Measurements from ENCODE around the gene FHL1. TPM values are rescaled to one million over a fixed set of nuclear protein-coding genes. Genes with fewer than 3 reads are reported as not detected.

FHL1 gene
- total and polyA plus RNA-seq, 2 donors (not counting 3 experiments of a cell fraction or from before 2014, with no cell fraction given), result 50.6 to 59.4 TPM

- H3K9me3 ChIP-seq (replicated peaks; ENCODE audit: control insufficient read depth, insufficient read depth, low read length), result no peaks in the 10 kb centered on the region
- H3K27me3 ChIP-seq (ENCODE audit: control insufficient read depth in 2 of 2, insufficient read depth in 2 of 2, low read length in 2 of 2), result peaks cover 0 to 2% of the 10 kb centered on the region in 2 experiments
- no peaks in the 10 kb centered on the region for H3K4me1 ChIP-seq (ENCODE audit: control insufficient read depth, extremely low read depth, insufficient read depth, low read length)
- H3K27ac ChIP-seq (ENCODE audit: insufficient read depth, low read depth, low read length), result no peak overlapping the region
- H3K4me2 ChIP-seq (ENCODE audit: insufficient read depth, low read length), result no peak overlapping the region
- ChIA-PET CTCF (no interaction called here), POLR2A (no interaction called here)
- H2AFZ ChIP-seq (ENCODE audit: low read depth, low read length), result no peak overlapping the region
- H3K36me3 ChIP-seq (ENCODE audit: control insufficient read depth in 2 of 2, extremely low read depth in 1 of 2, insufficient read depth in 2 of 2, low read length in 2 of 2), result no peaks in the 10 kb centered on the region
- H3K79me2 ChIP-seq (ENCODE audit: control insufficient read depth, insufficient read depth, low read length), result no peaks in the 10 kb centered on the region
- dilution Hi-C loops (cut with MboI; ENCODE audit: extremely low pct_ligation_motif_present, low sequenced_read_pairs), result no loop called here
- intact Hi-C loops (cut with micrococcal nuclease), result no loop called here
- H3K9me1 ChIP-seq (replicated peaks; ENCODE audit: control insufficient read depth, extremely low read depth, insufficient read depth, low read length), result no peaks in the 10 kb centered on the region
- no peak overlapping the region for H3K4me3 ChIP-seq (replicated peaks in 1 of 3; ENCODE audit: insufficient read depth in 1 of 3, low read depth in 1 of 3, low read length in 3 of 3)
- FAIRE-seq, result no peak
- TF ChIP-seq JUN (IDR thresholded peaks at IDR 0.05; ENCODE audit: borderline replicate concordance, insufficient read depth, insufficient read length, low read depth), result no peak
- TF ChIP-seq CTCF (IDR thresholded peaks at IDR 0.05; ENCODE audit: extremely low read depth in 1 of 2, insufficient read depth in 1 of 2, low read depth in 1 of 2, low read length in 2 of 2), result no peak
- TF ChIP-seq MYC (IDR thresholded peaks at IDR 0.05; ENCODE audit: low read depth, low read length), result no peak
- TF ChIP-seq POLR2AphosphoS5 (IDR thresholded peaks at IDR 0.05; ENCODE audit: insufficient read depth, low read depth, low read length), result no peak
- TF ChIP-seq POLR2A (IDR thresholded peaks at IDR 0.05; ENCODE audit: low read depth, low read length), result no peak
- TF ChIP-seq GATA2 (IDR thresholded peaks at IDR 0.05; ENCODE audit: insufficient read depth, insufficient read length, low read depth, low read length), result no peak
- no peak overlapping the region for H3K9ac ChIP-seq (replicated peaks; ENCODE audit: extremely low read depth, insufficient read depth, low read length)
- no TSS peak for BruUV-seq (replicated peaks)
- no peak for DNase-seq (ENCODE audit: low read depth, low spot score)
- no peaks in the 10 kb centered on the region for H4K20me1 ChIP-seq (replicated peaks; ENCODE audit: control insufficient read depth, extremely low read depth, insufficient read depth, low read length)
Observed at GRCh38 chrX:136141569-136141968, 5.8 kb upstream of the FHL1 start.

GRCh38 chrX:136142592-136142991, 4.7 kb upstream of the FHL1 start:
- BruUV-seq (replicated peaks), result no TSS peak
- TF ChIP-seq CTCF (IDR thresholded peaks at IDR 0.05; ENCODE audit: extremely low read depth in 1 of 2, insufficient read depth in 1 of 2, low read depth in 1 of 2, low read length in 2 of 2), result no peak
- no peak for TF ChIP-seq MYC (IDR thresholded peaks at IDR 0.05; ENCODE audit: low read depth, low read length)
- no peak for TF ChIP-seq POLR2A (IDR thresholded peaks at IDR 0.05; ENCODE audit: low read depth, low read length)
- TF ChIP-seq MAX (IDR thresholded peaks at IDR 0.05; ENCODE audit: insufficient read depth, insufficient read length), result no peak
- TF ChIP-seq EZH2 (IDR thresholded peaks at IDR 0.05; ENCODE audit: borderline replicate concordance, low read depth, low read length, severe bottlenecking), result no peak

More at GRCh38 chrX:136142592-136142991, 4.7 kb upstream of the FHL1 start:
- no peak overlapping the region for H3K9ac ChIP-seq (replicated peaks; ENCODE audit: extremely low read depth, insufficient read depth, low read length)
- DNase-seq (ENCODE audit: low read depth, low spot score), result no peak
- no peak overlapping the region for H3K27ac ChIP-seq (ENCODE audit: insufficient read depth, low read depth, low read length)
- no peaks in the 10 kb centered on the region for H4K20me1 ChIP-seq (replicated peaks; ENCODE audit: control insufficient read depth, extremely low read depth, insufficient read depth, low read length)
- no peaks in the 10 kb centered on the region for H3K9me3 ChIP-seq (replicated peaks; ENCODE audit: control insufficient read depth, insufficient read depth, low read length)
- no peaks in the 10 kb centered on the region for H3K4me1 ChIP-seq (ENCODE audit: control insufficient read depth, extremely low read depth, insufficient read depth, low read length)
- POLR2A ChIA-PET, result no interaction called here
- no peaks in the 10 kb centered on the region for H3K36me3 ChIP-seq (ENCODE audit: control insufficient read depth in 2 of 2, extremely low read depth in 1 of 2, insufficient read depth in 2 of 2, low read length in 2 of 2)
- H3K27me3 ChIP-seq (ENCODE audit: control insufficient read depth in 2 of 2, insufficient read depth in 2 of 2, low read length in 2 of 2), result peaks cover 0 to 2% of the 10 kb centered on the region in 2 experiments
- CTCF ChIA-PET, result no interaction called here
- no peaks in the 10 kb centered on the region for H3K79me2 ChIP-seq (ENCODE audit: control insufficient read depth, insufficient read depth, low read length)
- intact Hi-C loops (cut with micrococcal nuclease) (no loop called here), dilution Hi-C loops (cut with MboI; ENCODE audit: extremely low pct_ligation_motif_present, low sequenced_read_pairs) (no loop called here)
- no peaks in the 10 kb centered on the region for H3K9me1 ChIP-seq (replicated peaks; ENCODE audit: control insufficient read depth, extremely low read depth, insufficient read depth, low read length)
- FAIRE-seq, result no peak
- no peak overlapping the region for H3K4me2 ChIP-seq (ENCODE audit: insufficient read depth, low read length)
- H2AFZ ChIP-seq (ENCODE audit: low read depth, low read length), result no peak overlapping the region
- no peak overlapping the region for H3K4me3 ChIP-seq (replicated peaks in 1 of 3; ENCODE audit: insufficient read depth in 1 of 3, low read depth in 1 of 3, low read length in 3 of 3)
